ENCODE results near the gene KANSL1. TPM values are rescaled to one million over a fixed set of nuclear protein-coding genes. Genes with fewer than 3 reads are reported as not detected.

The KANSL1 gene
- total RNA-seq, 2 experiments from 2014 or later: 60.9 to 65.5 TPM

GRCh38 chr17:46032909-46033308, 160.3 kb downstream of the KANSL1 start:
- Mint-ChIP-seq H3K36me3 (peaks cover 37% of the 10 kb centered on the region), H3K27ac (peak overlapping the region; percentile 14)

GRCh38 chr17:46031920-46032319, 161.3 kb downstream of the KANSL1 start:
- Mint-ChIP-seq H3K9me3 (no peaks in the 10 kb centered on the region), H3K36me3 (peaks cover 33% of the 10 kb centered on the region), H3K4me3 (no peak overlapping the region), H3K4me1 (peaks cover 38% of the 10 kb centered on the region), H3K27ac (no peak overlapping the region), H3K27me3 (no peaks in the 10 kb centered on the region)
- no peak for DNase-seq

More at GRCh38 chr17:46032909-46033308, 160.3 kb downstream of the KANSL1 start:
- no peak overlapping the region for H3K4me3 Mint-ChIP-seq
- no peak for DNase-seq
- H3K4me1 Mint-ChIP-seq: peaks cover 34% of the 10 kb centered on the region
- no peaks in the 10 kb centered on the region for H3K9me3 Mint-ChIP-seq
- H3K27me3 Mint-ChIP-seq: no peaks in the 10 kb centered on the region

- H3K27me3 Mint-ChIP-seq: no peaks in the 10 kb centered on the region
- H3K9me3 Mint-ChIP-seq: no peaks in the 10 kb centered on the region
- no peak overlapping the region for H3K4me3 Mint-ChIP-seq
- peaks cover 38% of the 10 kb centered on the region for H3K4me1 Mint-ChIP-seq
- no peak for DNase-seq
- peaks cover 33% of the 10 kb centered on the region for H3K36me3 Mint-ChIP-seq
- no peak overlapping the region for H3K27ac Mint-ChIP-seq
Observed at GRCh38 chr17:46031440-46031839, 161.8 kb downstream of the KANSL1 start.

- H3K4me3 Mint-ChIP-seq: no peak overlapping the region
- peak overlapping the region; percentile 70 for H3K27ac Mint-ChIP-seq
- no peak for DNase-seq
- H3K36me3 Mint-ChIP-seq: peaks cover 33% of the 10 kb centered on the region
- no peaks in the 10 kb centered on the region for H3K27me3 Mint-ChIP-seq
- no peaks in the 10 kb centered on the region for H3K9me3 Mint-ChIP-seq
- H3K4me1 Mint-ChIP-seq: peaks cover 32% of the 10 kb centered on the region
Observed at GRCh38 chr17:46030752-46031151, 162.5 kb downstream of the KANSL1 start.

GRCh38 chr17:46029627-46030026, 163.6 kb downstream of the KANSL1 start:
- Mint-ChIP-seq H3K27me3 (no peaks in the 10 kb centered on the region), H3K27ac (peak overlapping the region; percentile 47), H3K36me3 (peaks cover 25% of the 10 kb centered on the region), H3K4me1 (peaks cover 21% of the 10 kb centered on the region), H3K4me3 (no peak overlapping the region), H3K9me3 (no peaks in the 10 kb centered on the region)
- DNase-seq: no peak

GRCh38 chr17:46028981-46029565, 164.2 kb downstream of the KANSL1 start:
- peak overlapping the region; percentile 30 for H3K27ac Mint-ChIP-seq
- no peak overlapping the region for H3K4me3 Mint-ChIP-seq
- H3K36me3 Mint-ChIP-seq: peaks cover 22% of the 10 kb centered on the region
- no peaks in the 10 kb centered on the region for H3K9me3 Mint-ChIP-seq
- peaks cover 21% of the 10 kb centered on the region for H3K4me1 Mint-ChIP-seq
- H3K27me3 Mint-ChIP-seq: no peaks in the 10 kb centered on the region
- DNase-seq: no peak

- peaks cover 21% of the 10 kb centered on the region for H3K4me1 Mint-ChIP-seq
Observed at GRCh38 chr17:46028374-46028773, 164.9 kb downstream of the KANSL1 start.

GRCh38 chr17:46027976-46028325, 165.3 kb downstream of the KANSL1 start:
- no peak for DNase-seq
- Mint-ChIP-seq H3K9me3 (no peaks in the 10 kb centered on the region), H3K36me3 (peaks cover 16% of the 10 kb centered on the region), H3K27ac (peak overlapping the region; percentile 21), H3K27me3 (no peaks in the 10 kb centered on the region), H3K4me3 (no peak overlapping the region), H3K4me1 (peaks cover 21% of the 10 kb centered on the region)

More at GRCh38 chr17:46028374-46028773, 164.9 kb downstream of the KANSL1 start:
- H3K36me3 Mint-ChIP-seq: peaks cover 17% of the 10 kb centered on the region
- no peak overlapping the region for H3K4me3 Mint-ChIP-seq
- no peaks in the 10 kb centered on the region for H3K27me3 Mint-ChIP-seq
- no peak for DNase-seq
- H3K27ac Mint-ChIP-seq: no peak overlapping the region
- H3K9me3 Mint-ChIP-seq: no peaks in the 10 kb centered on the region

- Mint-ChIP-seq H3K4me3 (no peak overlapping the region), H3K9me3 (no peaks in the 10 kb centered on the region), H3K27me3 (no peaks in the 10 kb centered on the region), H3K36me3 (peaks cover 16% of the 10 kb centered on the region), H3K4me1 (peaks cover 21% of the 10 kb centered on the region), H3K27ac (peak overlapping the region; percentile 28)
- DNase-seq: no peak
Observed at GRCh38 chr17:46027048-46027975, 165.9 kb downstream of the KANSL1 start.

- no peaks in the 10 kb centered on the region for H3K27me3 Mint-ChIP-seq
- peak overlapping the region; percentile 21 for H3K27ac Mint-ChIP-seq
- DNase-seq: no peak
- peaks cover 16% of the 10 kb centered on the region for H3K36me3 Mint-ChIP-seq
- no peak overlapping the region for H3K4me3 Mint-ChIP-seq
- no peaks in the 10 kb centered on the region for H3K9me3 Mint-ChIP-seq
- peaks cover 21% of the 10 kb centered on the region for H3K4me1 Mint-ChIP-seq
Observed at GRCh38 chr17:46026166-46027047, 166.8 kb downstream of the KANSL1 start.

GRCh38 chr17:46025510-46026165, 167.6 kb downstream of the KANSL1 start:
- Mint-ChIP-seq H3K36me3 (peaks cover 12% of the 10 kb centered on the region), H3K27me3 (no peaks in the 10 kb centered on the region), H3K4me3 (no peak overlapping the region), H3K4me1 (peaks cover 20% of the 10 kb centered on the region), H3K27ac (peak overlapping the region; percentile 63), H3K9me3 (no peaks in the 10 kb centered on the region)
- DNase-seq: no peak

- no peaks in the 10 kb centered on the region for H3K9me3 Mint-ChIP-seq
- no peaks in the 10 kb centered on the region for H3K27me3 Mint-ChIP-seq
- no peak for DNase-seq
- no peak overlapping the region for H3K4me3 Mint-ChIP-seq
- H3K27ac Mint-ChIP-seq: no peak overlapping the region
- peaks cover 8% of the 10 kb centered on the region for H3K36me3 Mint-ChIP-seq
- H3K4me1 Mint-ChIP-seq: peaks cover 22% of the 10 kb centered on the region
Observed at GRCh38 chr17:46025060-46025459, 168.2 kb downstream of the KANSL1 start.

- H3K27me3 Mint-ChIP-seq: no peaks in the 10 kb centered on the region
- no peak overlapping the region for H3K27ac Mint-ChIP-seq
- H3K4me1 Mint-ChIP-seq: peaks cover 22% of the 10 kb centered on the region
- no peak overlapping the region for H3K4me3 Mint-ChIP-seq
- H3K9me3 Mint-ChIP-seq: no peaks in the 10 kb centered on the region
- DNase-seq: no peak
- peaks cover 7% of the 10 kb centered on the region for H3K36me3 Mint-ChIP-seq
Observed at GRCh38 chr17:46024590-46024989, 168.6 kb downstream of the KANSL1 start.

GRCh38 chr17:46023783-46024388, 169.3 kb downstream of the KANSL1 start:
- H3K4me1 Mint-ChIP-seq: peaks cover 16% of the 10 kb centered on the region
- H3K27me3 Mint-ChIP-seq: no peaks in the 10 kb centered on the region
- H3K4me3 Mint-ChIP-seq: no peak overlapping the region
- no peak for DNase-seq
- no peak overlapping the region for H3K27ac Mint-ChIP-seq
- H3K9me3 Mint-ChIP-seq: peaks cover 1% of the 10 kb centered on the region
- H3K36me3 Mint-ChIP-seq: peaks cover 1% of the 10 kb centered on the region
